ENCODE data around the gene OLR1. TPM values are rescaled to one million over a fixed set of nuclear protein-coding genes. Genes with fewer than 3 reads are reported as not detected.
"Not testable (repeated sequence)": the region's sequence is repeated elsewhere in the genome, so short reads cannot be mapped to it uniquely, and the experiment has no call there.

Gene OLR1
- total RNA-seq, 1 donor from 2014 or later, result not detected

- intact Hi-C loops (cut with micrococcal nuclease), result no loop called here
Observed at GRCh38 chr12:10191865-10192264, 19.9 kb upstream of the OLR1 start.

DNA sequence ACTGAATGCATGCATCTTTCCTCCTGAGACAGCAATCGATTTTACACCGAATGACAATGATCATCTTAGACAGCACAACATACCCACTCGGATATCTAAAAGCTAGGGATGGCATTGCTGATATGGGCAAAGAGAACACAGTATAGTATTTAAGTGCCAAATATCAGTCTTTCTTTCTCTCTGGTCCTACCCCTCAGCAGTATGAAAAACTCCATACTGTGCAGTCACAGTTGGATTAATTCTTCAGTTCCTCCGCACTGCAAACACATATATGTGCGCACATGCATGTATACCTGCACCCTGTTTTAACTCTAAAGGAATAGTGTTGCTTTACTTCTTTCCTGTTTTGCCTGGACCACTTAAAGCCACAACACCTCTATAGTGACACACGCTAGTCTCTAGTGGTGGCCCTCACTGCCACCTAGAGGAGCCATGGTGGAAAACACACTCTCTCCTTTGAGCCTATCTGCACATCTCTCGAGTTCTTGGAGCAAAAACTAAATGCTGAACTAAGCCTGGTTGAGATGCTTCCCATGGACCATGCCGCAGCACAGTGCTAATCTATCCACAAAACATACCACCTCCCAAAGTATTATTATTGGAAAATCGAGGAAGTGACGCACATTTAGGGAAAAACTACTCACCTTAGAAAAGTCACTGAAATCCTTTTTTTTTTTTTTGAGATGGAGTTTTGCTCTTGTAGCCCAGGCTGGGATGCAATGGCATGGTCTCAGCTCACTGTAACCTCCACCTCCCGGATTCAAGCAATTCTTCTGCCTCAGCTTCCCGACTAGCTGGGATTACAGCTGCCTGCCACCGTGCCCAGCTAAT is 18.8 kb upstream of the OLR1 start:
- intact Hi-C loops (cut with micrococcal nuclease), result loop anchor here (1.0 kb wide), 5 partner anchors 37 to 442 kb away; no protein-coding TSS in a partner anchor

DNA sequence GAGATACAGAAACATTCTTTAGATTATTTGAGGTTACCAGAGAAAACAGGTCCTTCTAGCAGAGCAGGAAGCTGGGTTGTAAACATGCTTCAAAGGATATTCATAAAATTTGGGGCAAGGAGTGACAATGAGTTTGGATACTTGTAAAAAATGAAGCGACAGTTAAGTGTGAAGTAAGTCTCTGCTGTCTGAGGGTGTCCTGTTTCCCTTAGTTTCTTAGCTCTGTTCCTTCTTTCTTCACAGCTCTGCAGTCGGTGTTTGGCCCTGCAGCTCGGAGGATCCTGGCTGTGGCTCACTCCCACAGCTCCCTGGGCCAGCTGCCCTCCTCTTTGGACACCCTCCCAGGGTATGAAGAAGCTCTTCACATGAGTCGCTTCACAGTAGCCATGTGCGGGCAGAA is 17.7 kb upstream of the OLR1 start:
- intact Hi-C loops (cut with micrococcal nuclease), result loop anchor here (1.0 kb wide), 5 partner anchors 36 to 441 kb away; no protein-coding TSS in a partner anchor

- intact Hi-C loops (cut with micrococcal nuclease), result not testable (repeated sequence)
Observed at GRCh38 chr12:10186958-10187357, 15.0 kb upstream of the OLR1 start.

GRCh38 chr12:10186299-10186698 is 14.4 kb upstream of the OLR1 start:
- intact Hi-C loops (cut with micrococcal nuclease), result no loop called here

- intact Hi-C loops (cut with micrococcal nuclease), result no loop called here
Observed at GRCh38 chr12:10184261-10184843, 12.4 kb upstream of the OLR1 start.

- intact Hi-C loops (cut with micrococcal nuclease), result no loop called here
Observed at GRCh38 chr12:10182354-10183049, 10.6 kb upstream of the OLR1 start.

GRCh38 chr12:10179776-10180181 is 7.8 kb upstream of the OLR1 start:
- intact Hi-C loops (cut with micrococcal nuclease), result no loop called here

- intact Hi-C loops (cut with micrococcal nuclease), result no loop called here
Observed at GRCh38 chr12:10178821-10179220, 6.9 kb upstream of the OLR1 start, which contains the start of gene TMEM52B. Gene TMEM52B, plus strand, starts transcription at chr12:10179032. Its CDS starts 543 bp downstream, at chr12:10179575.

- intact Hi-C loops (cut with micrococcal nuclease), result no loop called here
Observed at GRCh38 chr12:10175846-10176636, 4.1 kb upstream of the OLR1 start.

DNA sequence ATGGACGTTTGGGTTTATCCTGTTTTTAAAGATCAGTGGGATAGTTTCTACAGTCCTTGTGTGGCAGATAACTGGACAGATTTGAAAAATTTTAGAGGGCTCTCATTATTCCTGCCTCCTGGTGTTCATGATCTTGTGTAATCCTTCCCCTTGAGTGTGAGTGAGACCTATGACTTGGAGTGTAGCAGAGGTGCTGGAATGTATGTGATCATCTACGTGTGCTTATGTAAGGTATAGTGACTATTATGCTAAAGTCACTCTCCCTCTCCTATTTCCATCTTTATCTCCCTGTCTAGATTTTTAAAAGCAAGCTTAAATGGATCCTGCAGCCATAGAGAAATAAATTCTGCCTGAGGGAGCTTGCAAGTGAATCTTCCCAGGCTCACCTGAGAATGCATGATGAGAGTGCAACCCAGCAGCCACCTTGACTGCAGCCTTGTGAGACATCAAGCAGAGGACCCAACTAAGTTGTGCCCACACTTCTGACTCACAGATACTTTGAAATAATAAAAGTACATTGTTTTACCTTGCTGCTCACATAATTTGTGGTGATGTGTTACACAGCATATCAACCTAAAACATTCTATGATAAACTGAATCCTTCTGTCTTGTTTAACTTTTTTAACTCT is 3.2 kb upstream of the OLR1 start:
- intact Hi-C loops (cut with micrococcal nuclease), result no loop called here

DNA sequence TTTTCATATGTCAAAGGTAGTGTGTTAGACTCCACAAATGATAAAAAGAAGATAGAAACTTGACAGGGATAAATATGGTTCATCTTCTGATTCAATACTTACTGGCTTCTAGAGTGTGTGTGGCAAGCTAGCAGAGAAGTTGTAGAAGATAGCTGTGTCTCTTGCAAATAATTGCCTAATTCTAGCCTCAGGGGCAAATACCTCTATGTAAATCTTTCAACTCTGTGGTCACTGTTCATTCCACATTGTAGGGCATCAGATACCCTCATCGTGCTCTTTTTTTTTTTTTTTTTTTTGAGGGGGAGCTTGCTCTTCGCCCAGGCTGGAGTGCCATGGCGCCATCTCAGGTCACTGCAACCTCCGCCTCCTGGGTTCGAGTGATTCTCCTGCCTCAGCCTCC is 1.7 kb downstream of the OLR1 start:
- intact Hi-C loops (cut with micrococcal nuclease), result no loop called here

GRCh38 chr12:10169104-10169503 is 2.8 kb downstream of the OLR1 start:
- intact Hi-C loops (cut with micrococcal nuclease), result no loop called here

DNA sequence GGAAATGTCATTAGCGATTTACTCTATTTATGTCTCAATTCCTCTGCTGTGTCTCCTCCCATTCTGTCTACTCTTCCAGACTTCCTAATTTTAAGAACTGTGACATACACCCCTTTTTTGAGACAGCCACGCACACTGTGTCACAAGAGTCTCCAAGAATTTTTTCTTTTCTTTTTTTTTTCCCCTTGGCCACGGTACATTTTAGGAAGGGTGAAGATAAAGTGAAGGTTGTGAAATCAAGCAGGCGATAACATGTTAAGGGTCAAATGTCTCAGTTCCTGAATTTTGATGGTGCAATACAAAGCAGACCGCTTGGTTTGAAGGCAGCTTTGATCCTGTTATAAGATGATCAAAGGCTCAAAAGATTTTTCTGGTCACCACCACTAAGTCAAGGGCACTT is 4.3 kb downstream of the OLR1 start:
- intact Hi-C loops (cut with micrococcal nuclease), result no loop called here

- intact Hi-C loops (cut with micrococcal nuclease), result no loop called here
Observed at GRCh38 chr12:10165421-10165820, 6.5 kb downstream of the OLR1 start.

GRCh38 chr12:10163084-10163483 is 8.8 kb downstream of the OLR1 start:
- intact Hi-C loops (cut with micrococcal nuclease), result no loop called here

GRCh38 chr12:10160617-10161385 is 11.1 kb downstream of the OLR1 start:
- intact Hi-C loops (cut with micrococcal nuclease), result no loop called here

GRCh38 chr12:10159280-10159679 is 12.7 kb downstream of the OLR1 start:
- intact Hi-C loops (cut with micrococcal nuclease), result no loop called here

GRCh38 chr12:10158406-10158805 is 13.5 kb downstream of the OLR1 start:
- intact Hi-C loops (cut with micrococcal nuclease), result no loop called here

DNA sequence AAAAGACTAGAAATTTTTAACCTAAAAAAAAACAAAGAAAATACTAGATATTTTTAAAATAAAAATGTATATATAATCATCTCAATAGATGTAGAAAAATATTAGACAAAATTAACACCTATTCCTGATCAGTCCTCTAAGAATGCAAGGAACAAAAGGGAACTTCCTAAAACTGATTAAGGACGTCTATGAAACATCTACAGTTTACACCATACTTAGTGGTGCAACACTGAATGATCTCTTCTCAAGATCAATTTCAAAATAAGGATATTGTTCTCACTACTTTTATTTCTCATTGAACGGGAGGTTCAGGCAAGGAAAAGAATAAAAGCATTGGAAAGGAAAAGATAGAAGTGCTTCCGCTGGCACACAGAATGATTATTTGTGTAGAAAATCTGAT is 16.0 kb downstream of the OLR1 start:
- intact Hi-C loops (cut with micrococcal nuclease), result no loop called here

All from T-helper 1 cell treated with Interleukin-12 subunit alpha and Interleukin-12 subunit beta and Interleukin-4 antibody, amounts not matched to agents 30 ng/mL and 1 ng/mL, for 36 hours (primary cell).